KMS-11 (cell line): Measurements from ENCODE around the gene DNM3.

Experiments
- H2AFZ ChIP-seq: fragments of 200-600 bp; sonication (generic); 2 replicates; pipeline ENCODE4 v1.6.1; 2016; ENCODE audit warnings: antibody characterized with exemption, mixed run types, low read depth
- H3K27ac ChIP-seq: fragments of 200-600 bp; sonication (generic); 2 replicates; pipeline ENCODE4 v1.6.1; 2016; ENCODE audit warnings: mild to moderate bottlenecking, mixed run types
- H3K27me3 ChIP-seq: fragments of 200-600 bp; sonication (generic); 2 replicates; pipeline ENCODE4 v1.6.1; 2017; ENCODE audit warnings: mild to moderate bottlenecking, low read depth, mixed run types, moderate library complexity; ENCODE audit not compliant: insufficient read depth
- H3K36me3 ChIP-seq: fragments of 200-600 bp; sonication (generic); 2 replicates; pipeline ENCODE4 v1.6.1; 2017; ENCODE audit warnings: mild to moderate bottlenecking, mixed run types; ENCODE audit not compliant: insufficient read depth
- H3K4me1 ChIP-seq: fragments of 200-600 bp; sonication (generic); 2 replicates; pipeline ENCODE4 v1.6.1; 2016; ENCODE audit warnings: mild to moderate bottlenecking, low read depth, mixed run types; ENCODE audit not compliant: poor library complexity, severe bottlenecking
- H3K4me2 ChIP-seq: fragments of 200-600 bp; sonication (generic); 2 replicates; pipeline ENCODE4 v1.7.0; 2016; ENCODE audit warnings: mild to moderate bottlenecking, mixed run types
- H3K4me3 ChIP-seq: fragments of 200-600 bp; sonication (generic); IDR thresholded peaks from 2 replicates; pipeline ENCODE4 v1.6.1; 2017; ENCODE audit warnings: low read depth, low read length, mixed read lengths; ENCODE audit not compliant: insufficient read depth
- H3K79me2 ChIP-seq: fragments of 200-600 bp; sonication (generic); 2 replicates; pipeline ENCODE4 v1.6.1; 2016; ENCODE audit warnings: low read depth, mixed run types; ENCODE audit not compliant: insufficient read depth
- H3K9ac ChIP-seq: fragments of 200-600 bp; sonication (generic); 2 replicates; pipeline ENCODE4 v1.6.1; 2016; ENCODE audit warnings: mild to moderate bottlenecking, mixed run types
- H4K20me1 ChIP-seq: fragments of 200-600 bp; sonication (generic); 2 replicates; pipeline ENCODE4 v1.6.1; 2016; ENCODE audit warnings: mild to moderate bottlenecking, mixed run types; ENCODE audit not compliant: insufficient read depth
- CTCF ChIP-seq: fragments of 200-600 bp; sonication (generic); conservative IDR thresholded peaks from 2 replicates; pipeline ENCODE4 v1.6.1; 2017; ENCODE audit warnings: low read depth, mild to moderate bottlenecking, antibody characterized with exemption, low read length, moderate library complexity, mixed read lengths

The DNM3 gene

GRCh38 chr1:171988243-171988885 is 147.1 kb downstream of the DNM3 start:
- Histone ChIP-seq H3K4me2 (no peak overlapping the region), H3K27ac (no peak overlapping the region), H3K27me3 (no peaks in the 10 kb centered on the region), H4K20me1 (no peaks in the 10 kb centered on the region), H3K9ac (no peak overlapping the region), H3K4me1 (no peaks in the 10 kb centered on the region), H3K79me2 (no peaks in the 10 kb centered on the region), H3K36me3 (no peaks in the 10 kb centered on the region), H3K4me3 (no peak overlapping the region), H2AFZ (no peak overlapping the region)
- no peak for TF ChIP-seq CTCF

GRCh38 chr1:171990371-171990770 is 149.1 kb downstream of the DNM3 start:
- no peak overlapping the region for H3K9ac ChIP-seq
- TF ChIP-seq CTCF: no peak
- no peak overlapping the region for H2AFZ ChIP-seq
- no peaks in the 10 kb centered on the region for H3K27me3 ChIP-seq
- H3K79me2 ChIP-seq: no peaks in the 10 kb centered on the region
- H3K4me3 ChIP-seq: no peak overlapping the region
- H3K36me3 ChIP-seq: no peaks in the 10 kb centered on the region
- H3K4me1 ChIP-seq: peaks cover 7% of the 10 kb centered on the region
- no peak overlapping the region for H3K4me2 ChIP-seq
- H4K20me1 ChIP-seq: no peaks in the 10 kb centered on the region
- no peak overlapping the region for H3K27ac ChIP-seq

GRCh38 chr1:171994293-171994692 is 153.0 kb downstream of the DNM3 start:
- no peak for TF ChIP-seq CTCF
- Histone ChIP-seq H4K20me1 (no peaks in the 10 kb centered on the region), H3K4me1 (peaks cover 7% of the 10 kb centered on the region), H3K27me3 (no peaks in the 10 kb centered on the region), H3K4me2 (0 out of 2 replicates have a peak overlapping the region, but pooled peaks have one; percentile 5), H2AFZ (no peak overlapping the region), H3K79me2 (no peaks in the 10 kb centered on the region), H3K9ac (no peak overlapping the region), H3K36me3 (no peaks in the 10 kb centered on the region), H3K4me3 (no peak overlapping the region), H3K27ac (no peak overlapping the region)

GRCh38 chr1:171995573-171995972 is 154.3 kb downstream of the DNM3 start:
- TF ChIP-seq CTCF: no peak
- Histone ChIP-seq H3K4me2 (no peak overlapping the region), H3K79me2 (no peaks in the 10 kb centered on the region), H3K4me3 (no peak overlapping the region), H3K9ac (no peak overlapping the region), H3K36me3 (no peaks in the 10 kb centered on the region), H3K27me3 (no peaks in the 10 kb centered on the region), H3K4me1 (peaks cover 7% of the 10 kb centered on the region), H4K20me1 (no peaks in the 10 kb centered on the region), H2AFZ (no peak overlapping the region), H3K27ac (no peak overlapping the region)
